H1 (cell line): Measurements from ENCODE around the gene MACROD1. TPM values are rescaled to one million over a fixed set of nuclear protein-coding genes. Genes with fewer than 3 reads are reported as not detected.

ENCODE experiments used
- CTCF ChIA-PET: fragments of 300-600 bp; sonication (Branson Sonifier 250); formaldehyde crosslinking; loops from one replicate; lab custom pipeline; 2021; ENCODE audit not compliant: partially characterized antibody; lab: Charles Lee
- POLR2A ChIA-PET: fragments of 300-600 bp; sonication (Branson Sonifier 250); formaldehyde crosslinking; loops from one replicate; lab custom pipeline; 2021; ENCODE audit warnings: inconsistent platforms; ENCODE audit not compliant: partially characterized antibody; lab: Charles Lee
- DNase-seq, 2 experiments: peaks; one replicate each; pipeline versions ENCODE4 v3.0.0 to v3.0.0-alpha.2; 2010 to 2022; ENCODE audit warnings: low spot score in 2 of 2, low read depth in 1 of 2, mixed read lengths in 1 of 2
- FAIRE-seq: peaks from 2 replicates; lab custom pipeline; 2011; peaks lifted over from hg19 to GRCh38; lab: Jason Lieb, UNC
- H2AFZ ChIP-seq: 2 replicates; pipeline ENCODE4 v1.8.1; 2012; ENCODE audit warnings: low read length, inconsistent platforms
- H2AK5ac ChIP-seq: 2 replicates; pipeline ENCODE4 v1.6.1; 2013; ENCODE audit warnings: low read depth, low read length
- H2BK120ac ChIP-seq: replicated peaks from 2 replicates; pipeline ENCODE3; 2013; ENCODE audit warnings: low read depth, low read length, inconsistent platforms
- H2BK12ac ChIP-seq: 2 replicates; pipeline ENCODE4 v1.6.1; 2013; ENCODE audit warnings: low read depth, low read length
- H2BK15ac ChIP-seq: 2 replicates; pipeline ENCODE4 v1.6.1; 2013; ENCODE audit warnings: low read length
- H2BK20ac ChIP-seq: 2 replicates; pipeline ENCODE4 v1.6.1; 2013; ENCODE audit warnings: low read length
- H2BK5ac ChIP-seq: 2 replicates; pipeline ENCODE4 v1.6.1; 2013; ENCODE audit warnings: low read depth, low read length
- H3K14ac ChIP-seq: 2 replicates; pipeline ENCODE4 v1.6.1; 2013; ENCODE audit warnings: inconsistent platforms; ENCODE audit not compliant: insufficient read length
- H3K18ac ChIP-seq: 2 replicates; pipeline ENCODE4 v1.6.1; 2013; ENCODE audit warnings: low read length; ENCODE audit errors: extremely low read depth
- H3K23ac ChIP-seq: 2 replicates; pipeline ENCODE4 v1.6.1; 2013; ENCODE audit warnings: inconsistent platforms; ENCODE audit not compliant: insufficient read length
- H3K23me2 ChIP-seq: 2 replicates; pipeline ENCODE4 v1.6.1; 2013; ENCODE audit warnings: low read depth, low read length
- H3K27ac ChIP-seq: 2 replicates; pipeline ENCODE4 v1.6.1; 2011; ENCODE audit warnings: low read depth, low read length, inconsistent platforms
- H3K27me3 ChIP-seq, 4 experiments: replicated peaks in 1 of 4; 1 replicate in 1 of 4; 2 replicates in 3 of 4; pipeline versions ENCODE4 v1.6.1 to v1.8.1; 2011 to 2013; ENCODE audit warnings: low read length in 3 of 4, mild to moderate bottlenecking in 3 of 4, inconsistent platforms in 2 of 4, mixed read lengths in 2 of 4, moderate library complexity in 1 of 4; ENCODE audit not compliant: control insufficient read depth in 3 of 4, insufficient read depth in 3 of 4; ENCODE audit errors: extremely low read depth in 1 of 4
- H3K36me3 ChIP-seq, 4 experiments: 2 replicates each; pipeline versions ENCODE4 v1.6.1 to v1.8.1; 2011 to 2013; ENCODE audit warnings: mild to moderate bottlenecking in 4 of 4, low read length in 3 of 4, moderate library complexity in 2 of 4, control low read depth in 1 of 4, inconsistent platforms in 1 of 4; ENCODE audit not compliant: insufficient read depth in 4 of 4, control insufficient read depth in 2 of 4
- H3K4ac ChIP-seq: replicated peaks from 2 replicates; pipeline ENCODE3; 2013; ENCODE audit warnings: low read length, low read depth, mixed read lengths, inconsistent platforms; ENCODE audit not compliant: insufficient read length
- H3K4me1 ChIP-seq, 4 experiments: replicated peaks in 1 of 4; 1 replicate in 1 of 4; 2 replicates in 3 of 4; pipeline versions ENCODE4 v1.6.1 to v1.8.1; 2011 to 2013; ENCODE audit warnings: low read length in 3 of 4, inconsistent platforms in 2 of 4, mixed read lengths in 1 of 4; ENCODE audit not compliant: insufficient read depth in 4 of 4, control insufficient read depth in 3 of 4
- H3K4me2 ChIP-seq, 2 experiments: 2 replicates each; pipeline versions ENCODE4 v1.6.1 to v1.8.1; 2011 to 2013; ENCODE audit warnings: low read depth in 2 of 2, low read length in 2 of 2, control low read depth in 1 of 2, inconsistent platforms in 1 of 2, mild to moderate bottlenecking in 1 of 2; ENCODE audit not compliant: insufficient read depth in 1 of 2
- H3K4me3 ChIP-seq, 4 experiments: fragments of 200-600, 300-600 bp in 1 of 4; sonication (generic), shearing (Covaris generic), sonication (Bioruptor Twin) in 1 of 4; 2 replicates each; pipeline versions ENCODE4 v1.5.1 to v1.8.1; 2011 to 2016; ENCODE audit warnings: low read length in 4 of 4, low read depth in 3 of 4, control low read depth in 2 of 4, inconsistent platforms in 2 of 4, mild to moderate bottlenecking in 2 of 4, mixed read lengths in 1 of 4, moderate library complexity in 1 of 4; ENCODE audit not compliant: insufficient read depth in 2 of 4; ENCODE audit errors: extremely low read depth in 1 of 4
- H3K56ac ChIP-seq: replicated peaks from 2 replicates; pipeline ENCODE3; 2013; ENCODE audit warnings: low read depth, mild to moderate bottlenecking, mixed read lengths, low read length, inconsistent platforms; ENCODE audit not compliant: insufficient read length
- H3K79me1 ChIP-seq: 2 replicates; pipeline ENCODE4 v1.6.1; 2013; ENCODE audit warnings: low read depth, low read length, control low read depth
- H3K79me2 ChIP-seq, 2 experiments: 2 replicates each; pipeline versions ENCODE4 v1.6.1 to v1.8.1; 2012 to 2013; ENCODE audit warnings: low read length in 2 of 2, mild to moderate bottlenecking in 2 of 2, inconsistent platforms in 1 of 2; ENCODE audit not compliant: insufficient read depth in 2 of 2, control insufficient read depth in 1 of 2
- H3K9ac ChIP-seq, 4 experiments: replicated peaks in 1 of 4; 1 replicate in 1 of 4; 2 replicates in 3 of 4; pipeline versions ENCODE4 v1.6.1 to v1.8.1; 2011 to 2013; ENCODE audit warnings: low read depth in 3 of 4, low read length in 3 of 4, control low read depth in 2 of 4, mild to moderate bottlenecking in 2 of 4, moderate library complexity in 2 of 4, inconsistent platforms in 1 of 4; ENCODE audit errors: extremely low read depth in 1 of 4
- H3K9me3 ChIP-seq, 2 experiments: 2 replicates each; pipeline versions ENCODE4 v1.6.1 to v1.8.1; 2012 to 2013; ENCODE audit warnings: mild to moderate bottlenecking in 2 of 2, moderate library complexity in 2 of 2, control low read depth in 1 of 2, inconsistent platforms in 1 of 2, low read depth in 1 of 2, low read length in 1 of 2, mixed read lengths in 1 of 2; ENCODE audit not compliant: insufficient read depth in 2 of 2
- H4K20me1 ChIP-seq, 2 experiments: replicated peaks in 1 of 2; 2 replicates each; pipeline versions ENCODE3 to v1.8.1; 2011 to 2013; ENCODE audit warnings: inconsistent platforms in 2 of 2, low read length in 2 of 2, mild to moderate bottlenecking in 1 of 2; ENCODE audit not compliant: insufficient read depth in 2 of 2, control insufficient read depth in 1 of 2
- H4K5ac ChIP-seq: 2 replicates; pipeline ENCODE4 v1.6.1; 2013; ENCODE audit warnings: low read length, low read depth, mixed read lengths, inconsistent platforms; ENCODE audit not compliant: insufficient read length
- H4K8ac ChIP-seq: 2 replicates; pipeline ENCODE4 v1.8.0; 2013; ENCODE audit warnings: mild to moderate bottlenecking, moderate library complexity, low read length, inconsistent platforms; ENCODE audit not compliant: insufficient read depth; ENCODE audit errors: extremely low read depth
- H4K91ac ChIP-seq: replicated peaks from 2 replicates; pipeline ENCODE3; 2013; ENCODE audit warnings: low read length, mixed read lengths, inconsistent platforms; ENCODE audit not compliant: insufficient read length
- BCL11A ChIP-seq, 2 experiments: IDR thresholded peaks; one replicate each; pipeline ENCODE4 v1.6.1; 2011; ENCODE audit warnings: low read depth in 2 of 2, low read length in 2 of 2, mild to moderate bottlenecking in 2 of 2
- CHD2 ChIP-seq: IDR thresholded peaks from 2 replicates; pipeline ENCODE4 v1.6.1; 2012; ENCODE audit warnings: low read length, improper control_type of control experiment
- CREB1 ChIP-seq: IDR thresholded peaks from 2 replicates; pipeline ENCODE4 v1.6.1; 2012; ENCODE audit warnings: inconsistent platforms
- NANOG ChIP-seq: IDR thresholded peaks from 2 replicates; pipeline ENCODE4 v1.6.1; 2011; ENCODE audit warnings: low read length, low read depth, mild to moderate bottlenecking, inconsistent platforms; ENCODE audit not compliant: insufficient read depth, poor library complexity, severe bottlenecking
- POLR2A ChIP-seq, 2 experiments: IDR thresholded peaks; 1 replicate in 1 of 2; 2 replicates in 1 of 2; pipeline ENCODE4 v1.6.1; 2011; ENCODE audit warnings: low read depth in 2 of 2, low read length in 2 of 2, mild to moderate bottlenecking in 2 of 2; ENCODE audit errors: control extremely low read depth in 1 of 2
- POLR2AphosphoS5 ChIP-seq: IDR thresholded peaks from 2 replicates; pipeline ENCODE4 v1.6.1; 2011; ENCODE audit warnings: low read depth, low read length
- RAD21 ChIP-seq, 2 experiments: IDR thresholded peaks in 1 of 2; conservative IDR thresholded peaks in 1 of 2; 2 replicates each; pipeline ENCODE4 v1.6.1; 2011; ENCODE audit warnings: low read depth in 2 of 2, low read length in 2 of 2, improper control_type of control experiment in 1 of 2, inconsistent platforms in 1 of 2, mild to moderate bottlenecking in 1 of 2, moderate library complexity in 1 of 2
- RBBP5 ChIP-seq: IDR thresholded peaks from 2 replicates; pipeline ENCODE4 v1.7.1; 2012; ENCODE audit warnings: low read depth, mild to moderate bottlenecking, inconsistent platforms, low read length, moderate library complexity, borderline replicate concordance
- SIX5 ChIP-seq: IDR thresholded peaks from 2 replicates; pipeline ENCODE4 v1.6.1; 2011; ENCODE audit warnings: mild to moderate bottlenecking, low read depth, low read length
- ZNF274 ChIP-seq: IDR thresholded peaks from 2 replicates; pipeline ENCODE4 v1.7.0; 2012; ENCODE audit warnings: low read length, borderline replicate concordance; ENCODE audit errors: extremely low read depth
- WGBS, 2 experiments: shearing (Covaris generic) in 1 of 2; methylation state at CpG; one replicate each; pipeline versions ENCODE4 v1.1.6 to v1.1.7; 2013 to 2015; ENCODE audit warnings: low lambda C conversion rate in 2 of 2, mixed read lengths in 2 of 2, inconsistent platforms in 1 of 2, low coverage in 1 of 2, missing lambda C conversion rate in 1 of 2; ENCODE audit not compliant: insufficient replicate concordance in 2 of 2, insufficient coverage in 1 of 2, insufficient read length in 1 of 2; ENCODE audit errors: extremely low coverage in 1 of 2, missing lambda C conversion rate in 1 of 2; 5-methylcytosine and 5-hydroxymethylcytosine counted together
- polyA plus RNA-seq, 7 experiments: library from polyadenylated mRNA; depleted of rRNA in 3 of 7; stranded (reverse) in 5 of 7; unstranded in 2 of 7; fragments of >200 nt in 5 of 7; fragments of 200-250 nt in 2 of 7; gene quantifications; 1 replicate in 5 of 7; 2 replicates in 1 of 7; 4 replicates in 1 of 7; pipeline versions ENCODE4 v1.2.1 to v1.2.3, GENCODE V29; 2011 to 2013; ENCODE audit warnings: missing spikeins in 2 of 7, mixed read lengths in 2 of 7
- total RNA-seq: library from RNA; stranded (reverse); fragmentation: NEBNext Ultra II Directional; extraction: Animal tissue kit (Norgen Biotek cat#: 25700); gene quantifications from 2 replicates; pipeline ENCODE4 v1.2.1, GENCODE V29; 2021
- TF ChIP-seq, protein P1 (sequence below): IDR thresholded peaks from 2 replicates; pipeline ENCODE4 v1.6.1; 2011; ENCODE audit warnings: low read length, improper control_type of control experiment

Gene MACROD1
- total and polyA plus RNA-seq, 2 of the 8 experiments (the other 6 are each of a cell fraction or from before 2014, with no cell fraction given), result 19.5 to 34.1 TPM

DNA sequence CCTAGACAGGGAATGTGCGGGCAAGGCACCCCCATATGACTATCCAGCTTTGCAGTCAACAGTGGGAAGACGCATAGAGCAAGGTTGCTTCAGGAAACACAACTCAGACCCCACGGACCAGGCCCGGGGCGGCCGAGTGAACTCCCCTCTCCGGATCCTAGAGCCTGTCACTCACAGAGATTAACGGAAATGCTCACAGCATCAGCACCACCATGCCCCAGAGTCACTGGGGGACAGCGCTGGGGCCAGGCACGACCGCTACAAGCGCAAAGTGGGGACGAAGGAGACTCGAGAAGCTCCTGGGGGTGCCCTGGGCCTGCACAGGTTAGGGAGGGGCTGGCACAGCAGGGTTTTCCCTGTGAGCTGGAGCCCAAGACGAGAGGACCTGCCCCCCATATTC lies 15.9 kb downstream of the MACROD1 start:
- no peak overlapping the region for H2BK12ac ChIP-seq
- no peak overlapping the region for H2AFZ ChIP-seq
- H4K91ac ChIP-seq, result no peak overlapping the region
- H3K4ac ChIP-seq, result no peak overlapping the region
- DNase-seq, result no peak
- H3K14ac ChIP-seq, result no peak overlapping the region
- no peak overlapping the region; a peak in 1 of 7 replicates for H3K9ac ChIP-seq
- no peaks in the 10 kb centered on the region for H3K9me3 ChIP-seq
- H3K4me2 ChIP-seq, result no peak overlapping the region
- no peak overlapping the region for H2BK15ac ChIP-seq
- H2BK120ac ChIP-seq, result no peak overlapping the region
- H3K79me1 ChIP-seq, result no peaks in the 10 kb centered on the region
- no peak overlapping the region for H4K8ac ChIP-seq
- no peak overlapping the region for H2BK5ac ChIP-seq
- no peak overlapping the region for H3K56ac ChIP-seq
- H3K4me1 ChIP-seq, result peaks cover 2 to 19% (median 10%) of the 10 kb centered on the region in 4 experiments; a peak in 6 of 7 replicates
- ChIA-PET CTCF (interaction anchor here (0.9 to 14.9 kb wide), 33 partner anchors 7 to 215 kb away, joined by 3 to 291 read pairs (median 6); partner anchors contain the start of genes FLRT1, MACROD1 and VEGFB), POLR2A (interaction anchor here (0.6 to 1.9 kb wide), 5 partner anchors 13 to 166 kb away, joined by 3 to 5 read pairs (median 4); no protein-coding TSS in a partner anchor)
- no peak overlapping the region for H3K23ac ChIP-seq
- H3K27me3 ChIP-seq, result peaks cover 0 to 14% (median 0%) of the 10 kb centered on the region in 4 experiments; a peak in 1 of 7 replicates
- H3K23me2 ChIP-seq, result peaks cover 4% of the 10 kb centered on the region; the same call in 1 of the 2 replicates
- H4K20me1 ChIP-seq, result peaks cover 16 to 28% of the 10 kb centered on the region in 2 experiments
- H3K4me3 ChIP-seq, result no peak overlapping the region
- H2BK20ac ChIP-seq, result no peak overlapping the region
- WGBS, 2 experiments, result 90% methylated on average over 14 of the region's 15 CpGs; no CpG with 5 or more reads in 1 of the 2 experiments
- no peak overlapping the region for H2AK5ac ChIP-seq
- FAIRE-seq, result no peak
- no peaks in the 10 kb centered on the region for H3K79me2 ChIP-seq
- H3K27ac ChIP-seq, result no peak overlapping the region
- no peaks in the 10 kb centered on the region; a peak in 1 of 8 replicates for H3K36me3 ChIP-seq
- no peak overlapping the region for H3K18ac ChIP-seq
- H4K5ac ChIP-seq, result no peak overlapping the region
- TF ChIP-seq, protein P1, sequence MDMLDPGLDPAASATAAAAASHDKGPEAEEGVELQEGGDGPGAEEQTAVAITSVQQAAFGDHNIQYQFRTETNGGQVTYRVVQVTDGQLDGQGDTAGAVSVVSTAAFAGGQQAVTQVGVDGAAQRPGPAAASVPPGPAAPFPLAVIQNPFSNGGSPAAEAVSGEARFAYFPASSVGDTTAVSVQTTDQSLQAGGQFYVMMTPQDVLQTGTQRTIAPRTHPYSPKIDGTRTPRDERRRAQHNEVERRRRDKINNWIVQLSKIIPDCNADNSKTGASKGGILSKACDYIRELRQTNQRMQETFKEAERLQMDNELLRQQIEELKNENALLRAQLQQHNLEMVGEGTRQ, result no peak
- TF ChIP-seq RAD21 (IDR thresholded peaks at IDR 0.05 in 1 of 2, conservative IDR thresholded peaks at IDR 0.05 in 1 of 2; ENCODE audit: low read depth in 2 of 2, low read length in 2 of 2), result no peak
- no peak for TF ChIP-seq POLR2A (IDR thresholded peaks at IDR 0.05; ENCODE audit: control extremely low read depth in 1 of 2, low read depth in 2 of 2, low read length in 2 of 2)
- TF ChIP-seq CREB1, result no peak
- TF ChIP-seq SIX5, result no peak
- TF ChIP-seq POLR2AphosphoS5, result no peak
- no peak for TF ChIP-seq CHD2
- no peak for TF ChIP-seq BCL11A (IDR thresholded peaks at IDR 0.05; ENCODE audit: low read depth in 2 of 2, low read length in 2 of 2)
- no peak for TF ChIP-seq ZNF274
- no peak for TF ChIP-seq RBBP5
- TF ChIP-seq NANOG, result no peak
